NB4 (cell line): ENCODE results near the gene PCDH17.

Experiments
- MAX ChIP-seq: IDR thresholded peaks from 2 replicates; pipeline ENCODE4 v1.6.1; 2011; ENCODE audit warnings: low read depth, low read length
- POLR2A ChIP-seq: IDR thresholded peaks from 2 replicates; pipeline ENCODE4 v1.6.1; 2011; ENCODE audit warnings: mild to moderate bottlenecking; ENCODE audit not compliant: insufficient read length; ENCODE audit errors: extremely low read depth
- TF ChIP-seq, protein P1 (sequence below): IDR thresholded peaks from one replicate; pipeline ENCODE4 v1.5.1; 2012; ENCODE audit warnings: low read depth, low read length

GRCh38 chr13:57638186-57638890, 6.8 kb downstream of the PCDH17 start:
- TF ChIP-seq, protein P1, sequence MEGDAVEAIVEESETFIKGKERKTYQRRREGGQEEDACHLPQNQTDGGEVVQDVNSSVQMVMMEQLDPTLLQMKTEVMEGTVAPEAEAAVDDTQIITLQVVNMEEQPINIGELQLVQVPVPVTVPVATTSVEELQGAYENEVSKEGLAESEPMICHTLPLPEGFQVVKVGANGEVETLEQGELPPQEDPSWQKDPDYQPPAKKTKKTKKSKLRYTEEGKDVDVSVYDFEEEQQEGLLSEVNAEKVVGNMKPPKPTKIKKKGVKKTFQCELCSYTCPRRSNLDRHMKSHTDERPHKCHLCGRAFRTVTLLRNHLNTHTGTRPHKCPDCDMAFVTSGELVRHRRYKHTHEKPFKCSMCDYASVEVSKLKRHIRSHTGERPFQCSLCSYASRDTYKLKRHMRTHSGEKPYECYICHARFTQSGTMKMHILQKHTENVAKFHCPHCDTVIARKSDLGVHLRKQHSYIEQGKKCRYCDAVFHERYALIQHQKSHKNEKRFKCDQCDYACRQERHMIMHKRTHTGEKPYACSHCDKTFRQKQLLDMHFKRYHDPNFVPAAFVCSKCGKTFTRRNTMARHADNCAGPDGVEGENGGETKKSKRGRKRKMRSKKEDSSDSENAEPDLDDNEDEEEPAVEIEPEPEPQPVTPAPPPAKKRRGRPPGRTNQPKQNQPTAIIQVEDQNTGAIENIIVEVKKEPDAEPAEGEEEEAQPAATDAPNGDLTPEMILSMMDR: no peak
- TF ChIP-seq POLR2A: no peak
- TF ChIP-seq MAX: no peak
